Measurements from ENCODE around the gene ABAT.
A peak's percentile ranks its signal among the peaks of the same experiment; 100 is the strongest.
"Not testable (repeated sequence)": the region's sequence is repeated elsewhere in the genome, so short reads cannot be mapped to it uniquely, and the experiment has no call there.

Gene ABAT

DNA sequence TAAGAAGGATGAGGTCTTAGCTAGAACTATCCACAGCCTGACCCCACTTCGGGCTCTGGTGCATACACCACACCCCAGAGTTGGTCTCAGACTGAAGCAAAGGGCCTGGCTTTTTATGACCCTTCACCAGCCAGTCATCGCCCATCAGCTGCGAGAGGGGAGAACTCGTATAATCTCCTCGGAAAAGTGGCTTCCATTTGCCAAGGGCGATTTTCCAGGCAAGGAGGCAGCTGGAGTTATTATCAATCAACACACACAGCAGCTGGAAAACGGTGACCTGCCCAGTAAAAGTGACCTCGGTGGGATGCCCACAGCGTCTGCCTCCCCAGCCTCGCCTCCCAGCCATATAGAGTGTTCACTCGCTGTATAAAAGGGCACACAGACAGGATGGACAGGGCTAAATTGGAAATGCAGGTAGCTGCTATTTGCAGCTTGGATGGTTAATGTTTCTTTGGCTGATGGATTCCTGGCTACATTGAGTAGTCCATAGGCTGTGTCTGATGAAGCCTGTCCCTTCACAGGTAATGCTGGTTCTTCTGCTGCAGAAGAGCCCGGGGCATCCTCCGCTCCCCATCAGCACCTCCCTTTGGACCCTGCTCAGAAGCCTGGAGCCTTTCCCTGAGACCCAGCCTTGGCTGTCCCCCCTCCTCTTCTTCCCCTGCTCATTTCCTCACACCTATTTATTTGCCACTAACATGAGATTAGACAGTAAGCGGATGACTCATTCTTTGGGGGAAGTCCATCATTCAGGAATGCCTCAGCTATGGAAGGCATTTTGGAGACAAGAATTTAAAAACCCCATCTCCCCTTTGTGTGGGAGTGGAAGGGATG, 77.3 kb downstream of the ABAT start:
- DNase-seq = peak; percentile 91

DNA sequence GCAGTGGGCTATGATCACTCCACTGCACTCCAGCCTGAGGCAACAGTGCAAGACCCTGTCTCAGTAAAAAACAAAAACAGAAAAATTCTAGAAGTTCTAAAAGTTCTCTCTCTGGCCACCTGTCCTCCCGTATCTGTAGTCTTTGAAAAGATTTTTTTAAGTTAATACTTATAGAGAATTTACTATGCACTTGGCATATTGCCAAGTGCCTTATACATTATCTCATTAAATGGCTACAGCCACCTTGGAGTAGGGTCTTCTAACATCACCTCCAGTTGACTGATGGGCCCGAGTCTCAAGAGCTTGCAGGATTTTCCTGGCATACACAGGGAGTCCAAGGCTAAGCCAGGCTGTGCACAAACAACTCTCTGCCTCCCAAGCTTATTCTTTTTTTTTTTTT, 78.3 kb downstream of the ABAT start:
- DNase-seq = no peak

DNA sequence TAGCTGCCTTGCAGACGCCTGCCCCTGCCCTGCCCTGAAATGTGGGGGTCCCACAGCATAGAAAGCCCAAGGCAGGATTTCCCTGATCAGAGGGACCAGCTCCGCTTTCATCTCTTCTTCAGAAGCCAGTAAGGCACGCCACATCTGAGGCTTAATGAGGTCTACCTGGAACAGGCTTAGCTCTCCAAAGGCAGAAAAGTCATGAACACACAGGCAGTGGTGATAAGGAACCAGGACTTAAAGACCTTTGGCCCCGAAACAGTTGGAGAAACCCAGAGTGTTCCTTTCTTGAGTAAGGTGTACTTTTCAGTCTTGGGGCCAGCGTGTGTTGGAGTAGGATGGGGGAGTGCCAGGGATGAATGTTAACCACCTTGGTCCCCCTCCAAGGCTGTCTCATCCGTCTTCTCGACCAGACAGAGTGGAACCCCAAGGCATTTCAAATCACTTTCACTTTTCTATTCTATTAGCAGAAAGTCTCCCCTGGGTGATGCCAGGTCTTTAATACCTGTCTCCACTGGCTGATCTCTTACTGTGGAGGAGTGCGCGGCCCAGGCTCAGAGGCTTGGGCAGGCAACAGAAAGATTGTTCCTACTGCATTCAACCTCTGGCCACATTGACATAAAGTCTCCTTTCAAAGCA, 79.1 kb downstream of the ABAT start:
- no peak for DNase-seq

DNA sequence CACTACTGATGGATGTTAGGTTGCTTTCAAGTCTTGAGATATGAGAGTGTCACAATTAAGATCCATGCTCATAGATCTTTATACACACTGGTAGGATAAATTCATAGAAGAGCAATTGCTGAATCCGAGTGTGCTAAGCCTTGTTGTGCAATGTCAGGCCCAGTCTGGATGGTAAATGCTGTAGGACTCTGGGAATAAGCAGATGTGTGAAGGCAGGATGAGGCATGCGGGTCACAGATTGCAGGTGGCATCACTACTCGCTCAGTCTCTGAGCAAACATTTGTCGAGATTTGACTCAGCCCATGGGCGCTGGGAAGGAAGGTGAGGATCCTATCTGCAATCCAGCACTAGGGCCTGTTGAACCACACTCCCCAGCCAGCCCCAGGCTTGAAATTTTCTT, 82.3 kb downstream of the ABAT start:
- DNase-seq = no peak

DNA sequence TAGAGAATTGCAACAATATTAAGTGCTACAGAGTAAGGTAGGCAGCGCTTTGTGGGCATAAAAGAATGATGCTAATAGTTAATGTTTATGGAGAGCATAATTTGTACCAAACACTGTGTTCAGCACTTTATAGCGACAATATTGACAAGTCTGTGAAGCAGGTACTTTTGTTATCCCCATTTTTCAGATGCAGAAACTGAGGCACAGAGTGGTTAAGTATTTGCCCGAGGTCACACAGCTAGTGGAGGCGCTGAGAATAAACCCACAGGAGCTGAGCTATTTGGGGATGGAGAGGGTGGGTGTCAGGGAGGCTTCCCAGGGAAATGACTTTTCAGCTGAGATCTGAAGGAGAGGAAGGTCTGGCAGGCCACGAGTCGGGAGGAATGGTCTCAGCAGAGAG, 83.6 kb downstream of the ABAT start:
- no peak for DNase-seq

DNA sequence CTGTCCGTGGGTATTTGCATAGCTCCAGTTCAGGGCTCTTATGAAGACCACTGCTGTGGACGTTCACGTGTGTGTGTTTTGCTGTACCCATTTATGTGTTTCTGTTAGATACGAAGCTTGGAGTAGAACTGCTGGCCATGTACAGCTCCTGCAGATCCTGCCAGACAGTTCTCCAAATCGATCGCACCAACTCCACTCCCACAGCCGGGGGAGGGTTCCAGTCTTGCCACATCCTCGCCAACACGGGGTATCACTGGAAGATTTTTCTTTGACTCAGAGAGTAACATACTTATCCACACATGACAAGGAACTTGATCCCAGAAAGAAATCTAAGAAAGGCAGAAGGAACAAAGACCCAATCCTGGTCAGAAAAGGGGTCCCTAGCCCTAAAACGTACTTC, 85.6 kb downstream of the ABAT start:
- DNase-seq = no peak

DNA sequence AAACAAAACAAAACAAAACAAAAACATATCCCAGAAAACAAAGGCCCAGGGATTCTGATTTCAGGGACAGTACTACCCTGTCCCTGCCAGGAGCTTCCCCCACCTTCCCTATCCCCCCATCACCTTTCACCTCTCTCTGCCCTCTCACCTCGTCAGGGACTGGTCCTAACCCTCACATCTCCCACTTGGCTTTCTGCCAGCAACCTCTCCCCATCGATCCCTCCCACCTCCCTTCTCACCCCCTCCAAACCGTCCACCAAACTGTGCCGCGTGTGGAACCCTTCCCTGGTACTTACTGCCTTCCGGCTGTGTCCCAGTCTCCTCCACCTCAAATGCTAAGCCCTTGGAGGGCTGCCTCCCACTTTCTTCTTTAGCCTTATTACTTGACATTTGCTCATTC, 86.7 kb downstream of the ABAT start:
- DNase-seq = no peak

DNA sequence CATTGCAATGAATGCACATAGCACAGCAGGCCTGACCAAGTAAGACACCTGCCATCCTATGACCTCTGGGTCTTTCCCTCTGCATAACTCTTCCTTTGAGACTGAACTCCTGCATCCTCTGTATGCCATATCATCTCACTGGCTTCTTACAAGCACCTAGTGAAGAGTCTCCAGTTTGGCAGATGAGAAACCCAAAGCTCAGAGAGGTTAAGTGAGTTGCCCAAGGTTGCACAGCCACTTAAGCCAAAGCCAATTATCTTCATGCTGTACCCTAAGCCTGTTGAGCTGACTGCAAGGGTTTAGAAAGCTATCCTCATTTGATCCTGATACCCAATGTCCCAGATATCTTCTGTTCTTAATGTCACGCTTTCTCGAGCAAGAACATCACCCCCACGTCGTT, 87.8 kb downstream of the ABAT start:
- DNase-seq = no peak

DNA sequence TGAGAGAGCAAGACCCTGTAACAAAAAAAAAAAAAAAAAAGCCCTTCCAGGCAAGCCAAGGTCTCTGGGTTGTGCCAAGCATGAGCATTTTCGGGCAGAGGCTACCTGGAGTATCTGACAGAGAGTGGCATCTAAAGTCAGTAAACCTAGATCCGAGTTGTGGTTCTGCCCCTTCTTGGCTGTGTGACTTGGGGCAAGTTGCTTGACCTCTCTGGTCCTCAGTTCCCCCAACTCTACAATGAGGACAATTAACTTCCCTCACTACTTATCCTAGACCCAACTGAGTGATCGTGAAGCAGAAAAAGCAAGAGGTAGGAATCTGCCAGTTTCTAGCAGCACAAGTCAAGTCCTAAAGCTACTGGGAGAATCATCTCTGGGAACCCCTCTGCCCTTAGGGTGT, 88.7 kb downstream of the ABAT start:
- no peak for DNase-seq

DNA sequence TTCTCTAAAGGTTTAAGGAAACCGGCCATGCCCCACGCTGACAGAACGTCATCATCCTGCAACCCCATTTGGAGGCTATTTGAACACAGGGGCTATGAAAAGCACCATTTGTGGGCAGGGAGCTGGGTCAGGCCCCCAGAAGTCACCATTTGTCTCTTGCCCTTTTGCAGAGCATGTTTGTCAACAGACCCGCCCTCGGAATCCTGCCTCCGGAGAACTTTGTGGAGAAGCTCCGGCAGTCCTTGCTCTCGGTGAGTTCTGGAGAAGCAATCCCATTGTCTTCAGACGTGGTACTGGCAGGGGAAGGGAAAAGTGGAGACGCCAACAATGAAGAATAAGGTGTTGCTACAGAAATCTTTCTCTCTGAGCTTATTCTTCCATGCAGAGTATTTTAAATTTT, 89.5 kb downstream of the ABAT start:
- no peak for DNase-seq

DNA sequence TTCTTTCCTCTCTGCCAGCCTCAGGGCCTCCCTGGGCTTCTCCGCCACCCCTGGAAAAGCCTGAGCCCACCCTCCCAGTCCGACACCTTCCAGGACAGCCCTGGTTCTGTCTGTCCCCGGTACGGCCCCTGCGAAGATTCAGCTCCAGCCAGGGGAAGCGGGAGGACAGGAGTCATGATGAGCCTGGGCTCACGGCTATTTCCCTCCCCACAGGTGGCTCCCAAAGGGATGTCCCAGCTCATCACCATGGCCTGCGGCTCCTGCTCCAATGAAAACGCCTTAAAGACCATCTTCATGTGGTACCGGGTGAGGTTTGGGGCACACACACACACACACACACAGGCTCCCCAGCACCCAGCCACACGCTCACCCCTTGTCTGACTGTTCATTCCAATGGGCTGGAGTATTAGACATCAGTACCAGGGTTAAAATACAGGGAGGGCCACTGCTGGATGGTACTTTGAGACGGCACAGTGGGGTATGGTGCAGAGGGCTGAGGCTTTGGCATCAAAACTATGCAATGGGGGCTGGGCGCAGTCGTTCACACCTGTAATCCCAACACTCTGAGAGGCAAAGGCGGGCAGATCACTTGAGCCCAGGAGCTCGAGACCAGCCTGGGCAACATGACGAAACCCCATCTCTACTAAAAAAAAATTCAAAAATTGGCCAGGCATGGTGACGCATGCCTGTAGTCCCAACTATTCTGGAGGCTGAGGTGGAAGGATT, 90.3 kb downstream of the ABAT start:
- DNase-seq = no peak

DNA sequence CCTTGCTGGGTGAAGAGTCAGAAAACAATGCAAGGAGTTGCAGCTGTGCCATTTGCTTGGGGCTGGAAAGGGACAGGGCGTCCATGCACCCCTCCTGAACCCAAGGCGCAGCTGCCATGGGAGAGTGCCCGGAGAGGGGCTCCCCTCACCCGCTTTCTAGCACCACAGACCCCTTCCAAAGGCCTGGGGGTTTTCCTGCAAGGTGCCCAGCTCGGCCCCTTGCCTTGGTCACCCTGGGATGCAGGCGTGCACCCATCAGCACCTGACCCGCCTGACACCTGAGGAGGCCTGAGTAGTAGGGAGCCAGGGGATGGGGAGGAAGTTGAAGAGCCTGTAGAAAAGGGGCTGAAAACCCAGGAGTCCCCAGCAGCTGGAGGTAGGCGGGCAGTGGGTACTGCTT, 92.8 kb downstream of the ABAT start:
- no peak for DNase-seq

DNA sequence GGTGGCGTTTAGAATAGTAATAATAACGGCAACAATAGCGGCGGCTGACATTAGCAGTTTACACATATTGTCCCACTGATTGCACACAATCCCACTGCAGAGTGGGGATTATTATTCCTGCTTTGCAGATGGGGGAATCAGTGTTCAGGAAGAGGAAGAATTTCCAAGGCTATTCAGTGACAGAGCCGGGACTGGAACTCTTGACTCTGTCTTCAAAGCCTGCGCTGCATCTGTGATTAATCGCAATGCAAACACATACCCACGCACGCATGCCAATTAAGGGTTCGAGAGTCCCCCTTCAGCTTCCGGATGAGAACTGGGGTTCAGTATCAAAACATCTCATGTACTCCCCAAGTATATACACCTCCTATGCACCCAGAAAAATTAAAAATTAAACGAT, 93.9 kb downstream of the ABAT start:
- no peak for DNase-seq

DNA sequence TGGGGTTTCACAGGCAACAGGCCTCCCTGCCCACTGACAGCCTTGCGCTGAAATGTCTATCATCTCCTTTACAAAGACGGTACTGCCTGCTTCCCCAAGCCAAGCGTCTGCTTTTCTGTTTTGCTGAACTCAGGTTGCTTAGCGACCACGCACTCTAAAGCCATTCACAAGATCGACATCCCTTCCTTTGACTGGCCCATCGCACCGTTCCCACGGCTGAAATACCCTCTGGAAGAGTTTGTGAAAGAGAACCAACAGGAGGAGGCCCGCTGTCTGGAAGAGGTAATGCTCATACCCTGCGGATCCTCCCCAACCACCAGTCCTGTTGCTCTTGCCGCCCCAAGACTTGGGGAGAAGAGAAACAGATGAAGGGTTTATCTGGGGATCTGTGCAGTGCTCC, 94.3 kb downstream of the ABAT start:
- no peak for DNase-seq

DNA sequence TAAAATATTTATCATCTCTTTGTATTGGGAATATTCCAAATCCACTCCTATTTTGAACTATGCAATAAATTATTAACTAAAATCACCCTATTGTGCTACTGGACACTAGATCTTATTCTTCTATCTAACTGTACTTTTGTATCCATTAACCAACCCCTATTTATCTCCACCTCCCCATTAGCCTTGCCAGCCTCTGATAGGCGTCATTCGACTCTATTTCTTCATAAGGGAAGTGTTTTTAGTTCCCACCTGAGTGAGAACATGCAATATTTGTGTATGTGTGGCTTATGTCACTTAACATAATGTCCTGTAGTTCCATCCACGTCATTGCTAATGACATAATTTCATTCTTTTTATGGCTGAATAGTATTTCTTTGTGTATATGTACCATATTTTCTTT, 99.1 kb downstream of the ABAT start:
- DNase-seq = no peak

DNA sequence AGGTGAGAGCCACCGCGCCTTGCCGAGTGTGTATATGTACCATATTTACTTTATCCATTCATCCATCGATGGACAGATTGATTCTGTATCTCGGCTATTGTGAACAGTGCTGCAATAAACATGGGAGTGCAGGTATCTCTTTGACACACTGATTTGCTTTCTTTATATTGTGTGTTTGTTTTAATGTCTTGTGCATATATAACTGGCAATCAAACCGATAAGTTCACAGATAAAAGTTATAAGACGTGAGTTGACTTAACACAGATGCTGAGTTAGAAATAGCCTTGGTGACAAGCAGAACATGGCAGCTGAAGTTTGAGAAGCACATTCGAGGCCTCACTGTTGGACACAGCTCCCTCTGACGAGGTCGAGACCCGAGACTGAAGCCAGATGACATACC, 99.8 kb downstream of the ABAT start:
- no peak for DNase-seq

DNA sequence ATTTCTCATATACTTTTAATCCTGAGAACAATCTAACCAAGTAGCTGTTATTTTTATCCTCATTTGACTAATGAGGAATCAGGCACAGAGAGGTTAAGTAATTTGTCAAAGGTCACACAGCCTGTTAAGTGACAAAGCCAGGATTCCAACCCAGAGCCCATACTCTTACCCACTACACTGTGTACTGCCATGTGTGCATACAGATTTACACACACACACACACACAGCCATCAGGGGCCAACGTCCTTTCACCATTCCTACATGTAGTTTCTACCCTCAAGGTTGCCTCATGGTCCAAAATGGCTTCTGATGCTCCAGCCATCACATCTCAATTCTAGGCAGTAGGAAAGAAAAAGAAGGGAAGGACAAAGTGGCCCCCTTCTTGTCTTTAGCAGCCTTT, 100.9 kb downstream of the ABAT start:
- no peak for DNase-seq

DNA sequence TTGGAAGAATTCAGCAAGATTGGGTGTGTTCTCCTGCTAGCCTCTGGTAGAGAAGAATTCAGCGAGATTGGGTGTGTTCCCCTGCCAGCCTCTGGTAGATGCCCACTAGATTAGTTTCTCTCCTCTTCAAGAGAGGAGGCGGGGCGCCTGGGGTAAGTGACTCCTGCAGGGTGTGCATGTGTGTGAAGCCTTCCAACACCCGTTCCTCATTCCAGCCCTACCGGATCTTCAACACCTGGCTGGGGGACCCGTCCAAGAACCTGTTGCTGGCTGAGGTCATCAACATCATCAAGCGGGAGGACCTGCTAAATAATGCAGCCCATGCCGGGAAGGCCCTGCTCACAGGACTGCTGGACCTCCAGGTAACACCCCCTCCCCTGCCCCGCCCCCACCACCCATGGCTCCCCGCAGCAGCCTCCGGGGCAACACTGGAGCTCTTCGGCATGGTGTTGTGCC, 101.7 kb downstream of the ABAT start:
- DNase-seq = no peak

DNA sequence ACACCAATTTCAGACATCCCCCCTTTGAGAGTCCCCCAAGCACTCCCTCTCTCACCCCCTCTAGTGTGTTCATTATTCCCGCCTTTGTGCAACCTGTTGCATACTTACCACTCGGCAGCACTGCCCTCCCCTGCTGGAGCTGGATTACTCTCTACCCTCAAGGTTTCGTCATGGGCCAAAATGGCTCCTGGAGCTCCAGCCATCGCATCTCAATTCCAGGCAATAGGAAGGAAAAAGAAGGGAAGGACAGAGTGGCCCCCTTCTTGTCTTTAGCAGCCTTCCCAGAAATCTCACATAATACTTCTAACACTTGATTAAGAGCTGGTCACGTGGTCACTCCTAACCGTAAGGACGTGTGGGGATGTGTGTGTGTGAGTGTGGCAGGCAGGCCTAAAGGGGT, 102.8 kb downstream of the ABAT start:
- DNase-seq = no peak

DNA sequence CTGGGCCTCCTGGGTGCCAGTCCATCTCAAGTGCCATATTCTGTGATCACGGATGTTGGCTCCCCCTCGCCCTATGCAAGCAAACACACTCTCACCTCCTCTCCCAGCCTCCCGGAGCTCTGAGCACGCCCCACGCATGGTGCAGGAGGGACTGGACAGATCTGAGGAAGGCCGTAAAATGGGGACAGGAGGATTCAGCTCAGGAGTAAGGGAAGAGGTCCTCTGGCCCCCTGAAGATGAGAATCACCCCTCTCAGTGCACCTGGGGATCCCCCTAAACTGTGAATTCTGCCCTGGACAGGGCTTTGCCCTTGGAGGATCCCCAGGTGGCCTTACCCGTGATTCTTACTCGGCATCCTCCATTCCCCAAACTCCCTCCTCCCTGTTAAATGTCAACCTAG, 107.4 kb downstream of the ABAT start:
- no peak for DNase-seq

DNA sequence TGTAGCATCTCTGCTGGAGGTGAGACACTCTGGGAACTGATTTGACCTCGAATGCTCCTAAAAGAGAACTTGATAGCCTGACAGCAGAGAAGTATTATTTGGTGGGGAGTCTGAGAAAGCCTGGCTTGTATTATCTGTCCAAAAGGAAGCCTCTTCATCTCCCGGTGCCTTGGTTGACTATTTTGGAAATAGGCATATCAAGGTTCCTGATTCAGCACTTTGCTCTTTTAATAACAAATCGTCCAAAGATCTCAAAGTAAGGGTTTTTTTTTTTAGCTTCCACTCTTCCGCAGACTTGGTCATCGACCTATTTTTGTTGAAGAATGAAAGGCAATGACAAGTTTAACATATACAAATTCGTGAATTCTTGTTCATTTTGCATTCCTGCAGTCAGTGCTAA, 108.3 kb downstream of the ABAT start:
- DNase-seq = no peak

DNA sequence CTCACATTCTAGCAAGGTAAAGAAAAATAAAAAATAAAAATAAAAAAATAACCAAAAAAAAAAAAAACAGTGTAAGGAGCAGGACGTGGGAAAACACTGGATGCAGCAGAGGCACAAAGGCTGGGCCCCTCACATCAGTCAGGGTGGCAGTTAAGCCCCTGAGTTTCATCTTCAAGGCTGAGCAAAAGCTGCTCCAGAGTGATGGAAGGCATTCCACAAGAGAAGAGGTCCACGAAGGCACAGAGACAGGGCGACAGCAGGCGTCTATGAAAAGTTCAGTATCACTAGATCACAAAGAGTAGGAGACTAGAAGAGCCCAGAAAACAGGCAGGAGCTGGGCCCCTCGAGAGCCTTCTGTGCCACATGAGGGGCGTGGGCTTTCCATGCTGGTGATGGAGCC, 111.0 kb downstream of the ABAT start:
- no peak for DNase-seq

DNA sequence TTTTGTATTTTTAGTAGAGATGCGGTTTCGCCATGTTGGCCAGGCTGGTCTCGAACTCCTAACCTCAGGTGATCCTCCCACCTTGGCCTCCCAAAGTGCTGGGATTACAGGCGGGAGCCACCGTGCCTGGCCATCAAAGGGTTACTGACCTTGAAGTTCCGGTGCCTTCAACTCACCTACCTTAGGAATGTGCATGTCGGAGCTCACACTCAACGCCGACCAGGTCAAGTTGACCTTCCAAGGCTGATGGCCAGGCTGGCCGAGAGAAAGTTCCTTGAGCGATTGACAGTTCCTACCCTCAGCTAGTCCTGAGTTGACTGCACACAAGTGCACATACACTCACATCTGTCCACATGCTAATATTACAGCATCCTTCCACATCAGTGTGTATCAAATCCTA, 111.9 kb downstream of the ABAT start:
- not testable (repeated sequence) for DNase-seq

DNA sequence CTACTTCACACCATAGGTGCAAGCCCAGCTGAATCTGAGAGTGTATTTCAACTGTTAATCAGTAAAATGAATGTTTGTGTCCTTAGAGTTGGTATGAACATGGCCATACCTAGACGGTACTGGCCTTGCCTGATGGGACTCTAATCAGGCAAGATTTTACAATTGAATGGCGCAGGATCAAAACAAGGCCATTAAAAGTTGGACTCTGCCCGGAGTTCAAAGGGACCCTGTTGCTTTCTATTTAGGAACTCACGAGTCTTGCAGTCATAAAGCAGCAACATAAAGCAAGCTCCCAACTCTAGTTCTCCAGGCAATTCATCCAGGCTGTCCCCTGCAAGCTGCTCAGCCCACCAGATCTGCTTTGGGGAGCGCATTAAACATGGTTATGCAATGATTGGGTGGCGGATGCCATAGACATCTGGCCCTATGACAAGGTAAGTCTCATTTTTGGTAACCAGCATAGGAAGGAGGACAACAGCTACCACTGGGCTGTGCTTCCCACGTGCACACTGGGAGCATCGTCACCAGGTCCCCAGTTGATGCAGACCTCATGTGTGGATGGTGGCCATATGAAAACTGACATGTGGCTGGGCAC, 114.3 kb downstream of the ABAT start:
- DNase-seq = no peak
